ENCODE data around the gene FAM193A.
"Not testable (repeated sequence)": the region's sequence is repeated elsewhere in the genome, so short reads cannot be mapped to it uniquely, and the experiment has no call there.

The FAM193A gene

GRCh38 chr4:2536193-2537010 is at the start of gene FAM193A:
Gene FAM193A, plus strand, starts transcription at chr4:2536647. Its CDS starts 269 bp downstream, at chr4:2536916.
- peak; percentile 95 for DNase-seq

- no peak for DNase-seq
These were observed 49.5 kb upstream of the FAM193A start for GRCh38 chr4:2486981-2487380.

GRCh38 chr4:2487632-2488031 is 48.8 kb upstream of the FAM193A start:
- DNase-seq: no peak

GRCh38 chr4:2489081-2489805 is 47.2 kb upstream of the FAM193A start:
- DNase-seq: no peak

- DNase-seq: no peak
These were observed 46.5 kb upstream of the FAM193A start for GRCh38 chr4:2489841-2490552.

- no peak for DNase-seq
These were observed 43.5 kb upstream of the FAM193A start for GRCh38 chr4:2492970-2493369.

- DNase-seq: no peak
These were observed 41.5 kb upstream of the FAM193A start for GRCh38 chr4:2494992-2495391.

- no peak for DNase-seq
These were observed 39.1 kb upstream of the FAM193A start for GRCh38 chr4:2497324-2497723.

GRCh38 chr4:2497931-2498330 is 38.5 kb upstream of the FAM193A start:
- no peak for DNase-seq

- no peak for DNase-seq
These were observed 35.9 kb upstream of the FAM193A start for GRCh38 chr4:2500547-2500946.

GRCh38 chr4:2501034-2501594 is 35.3 kb upstream of the FAM193A start:
- no peak for DNase-seq

- no peak for DNase-seq
These were observed 32.6 kb upstream of the FAM193A start for GRCh38 chr4:2503809-2504208.

GRCh38 chr4:2507259-2507658 is 29.2 kb upstream of the FAM193A start:
- DNase-seq: no peak

GRCh38 chr4:2507855-2508254 is 28.6 kb upstream of the FAM193A start:
- DNase-seq: no peak

- no peak for DNase-seq
These were observed 25.8 kb upstream of the FAM193A start for GRCh38 chr4:2510351-2511259.

GRCh38 chr4:2511645-2512131 is 24.8 kb upstream of the FAM193A start:
- DNase-seq: no peak

- no peak for DNase-seq
These were observed 23.9 kb upstream of the FAM193A start for GRCh38 chr4:2512396-2513135.

- DNase-seq: not testable (repeated sequence)
These were observed 22.3 kb upstream of the FAM193A start for GRCh38 chr4:2514193-2514592.

- DNase-seq: not testable (repeated sequence)
These were observed 21.5 kb upstream of the FAM193A start for GRCh38 chr4:2514944-2515343.

GRCh38 chr4:2515830-2516550 is 20.5 kb upstream of the FAM193A start:
- no peak for DNase-seq

- DNase-seq: no peak
These were observed 19.8 kb upstream of the FAM193A start for GRCh38 chr4:2516635-2517034.
